ENCODE results near the gene SAMD13. TPM values are rescaled to one million over a fixed set of nuclear protein-coding genes. Genes with fewer than 3 reads are reported as not detected.

The SAMD13 gene
- total RNA-seq, 1 experiment from 2014 or later: 1.7 TPM

DNA sequence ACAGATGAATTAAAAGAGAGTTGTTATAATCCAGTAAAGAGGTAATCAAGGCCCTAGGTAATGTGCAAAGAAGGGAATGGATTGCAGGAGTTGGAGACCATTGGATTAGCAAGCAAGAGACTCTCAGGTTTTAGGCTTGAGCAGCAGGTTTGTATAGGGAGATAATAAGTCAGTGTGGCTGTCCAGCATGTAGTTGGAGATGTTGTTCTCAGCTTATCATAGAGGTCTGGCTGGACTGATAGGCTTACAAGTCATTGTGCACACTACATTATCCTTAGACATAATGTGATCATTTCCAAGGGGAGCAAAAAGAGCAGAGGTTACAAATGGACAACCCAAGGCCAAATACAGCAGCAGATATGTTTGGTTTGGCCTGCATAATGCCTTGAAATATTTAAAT is 45.9 kb upstream of the SAMD13 start:
- no peak for DNase-seq
- H3K4me3 Mint-ChIP-seq (ENCODE audit: low read depth, unreplicated experiment): no peak overlapping the region
- H3K27me3 Mint-ChIP-seq (ENCODE audit: unreplicated experiment): no peaks in the 10 kb centered on the region
- peaks cover 74% of the 10 kb centered on the region for H3K4me1 Mint-ChIP-seq (ENCODE audit: low read depth, unreplicated experiment)
- CTCF ChIA-PET: interaction anchor here (1.2 kb wide), 1 partner anchor 122 kb away, joined by 5 read pairs; no protein-coding TSS in a partner anchor
- TF ChIP-seq, protein P1, sequence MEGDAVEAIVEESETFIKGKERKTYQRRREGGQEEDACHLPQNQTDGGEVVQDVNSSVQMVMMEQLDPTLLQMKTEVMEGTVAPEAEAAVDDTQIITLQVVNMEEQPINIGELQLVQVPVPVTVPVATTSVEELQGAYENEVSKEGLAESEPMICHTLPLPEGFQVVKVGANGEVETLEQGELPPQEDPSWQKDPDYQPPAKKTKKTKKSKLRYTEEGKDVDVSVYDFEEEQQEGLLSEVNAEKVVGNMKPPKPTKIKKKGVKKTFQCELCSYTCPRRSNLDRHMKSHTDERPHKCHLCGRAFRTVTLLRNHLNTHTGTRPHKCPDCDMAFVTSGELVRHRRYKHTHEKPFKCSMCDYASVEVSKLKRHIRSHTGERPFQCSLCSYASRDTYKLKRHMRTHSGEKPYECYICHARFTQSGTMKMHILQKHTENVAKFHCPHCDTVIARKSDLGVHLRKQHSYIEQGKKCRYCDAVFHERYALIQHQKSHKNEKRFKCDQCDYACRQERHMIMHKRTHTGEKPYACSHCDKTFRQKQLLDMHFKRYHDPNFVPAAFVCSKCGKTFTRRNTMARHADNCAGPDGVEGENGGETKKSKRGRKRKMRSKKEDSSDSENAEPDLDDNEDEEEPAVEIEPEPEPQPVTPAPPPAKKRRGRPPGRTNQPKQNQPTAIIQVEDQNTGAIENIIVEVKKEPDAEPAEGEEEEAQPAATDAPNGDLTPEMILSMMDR (IDR thresholded peaks at IDR 0.05; ENCODE audit: unreplicated experiment): no peak
- no TSS peak for BruUV-seq (replicated peaks)
- peaks cover 9% of the 10 kb centered on the region for H3K9me3 Mint-ChIP-seq (ENCODE audit: low read depth, unreplicated experiment)
- intact Hi-C loops (cut with micrococcal nuclease; ENCODE audit: unreplicated experiment): loop anchor here (2.0 kb wide), 1 partner anchor 47 kb away; no protein-coding TSS in a partner anchor
- H3K36me3 Mint-ChIP-seq (ENCODE audit: insufficient read depth, unreplicated experiment): no peaks in the 10 kb centered on the region
- peak overlapping the region; percentile 70 for H3K27ac Mint-ChIP-seq (ENCODE audit: unreplicated experiment)

DNA sequence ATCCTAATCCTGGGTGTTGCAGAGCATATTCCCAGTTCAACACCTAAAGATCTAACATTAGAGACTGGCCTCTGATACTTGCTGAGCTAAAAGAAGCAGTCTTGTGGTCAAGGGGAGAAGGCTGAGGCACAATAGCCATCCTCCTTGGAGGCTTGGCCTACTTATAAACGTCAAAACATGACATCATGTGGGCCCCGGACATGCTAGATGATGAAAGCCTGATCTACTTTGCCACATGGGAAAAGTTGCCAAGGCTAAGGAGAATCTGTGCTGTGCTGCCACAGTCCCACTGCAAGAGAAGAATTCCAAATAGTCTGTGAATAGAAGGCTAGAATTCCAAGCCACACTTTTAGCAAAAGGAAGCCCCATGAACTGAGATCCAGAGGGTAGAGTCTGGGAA is 43.9 kb upstream of the SAMD13 start:
- TF ChIP-seq, protein P1 (IDR thresholded peaks at IDR 0.05; ENCODE audit: unreplicated experiment): no peak
- Mint-ChIP-seq H3K27me3 (ENCODE audit: unreplicated experiment) (no peaks in the 10 kb centered on the region), H3K27ac (ENCODE audit: unreplicated experiment) (no peak overlapping the region), H3K4me1 (ENCODE audit: low read depth, unreplicated experiment) (peaks cover 64% of the 10 kb centered on the region), H3K36me3 (ENCODE audit: insufficient read depth, unreplicated experiment) (no peaks in the 10 kb centered on the region), H3K4me3 (ENCODE audit: low read depth, unreplicated experiment) (no peak overlapping the region), H3K9me3 (ENCODE audit: low read depth, unreplicated experiment) (peaks cover 4% of the 10 kb centered on the region)
- no TSS peak for BruUV-seq (replicated peaks)
- DNase-seq: no peak
- intact Hi-C loops (cut with micrococcal nuclease; ENCODE audit: unreplicated experiment): no loop called here
- CTCF ChIA-PET: no interaction called here

DNA sequence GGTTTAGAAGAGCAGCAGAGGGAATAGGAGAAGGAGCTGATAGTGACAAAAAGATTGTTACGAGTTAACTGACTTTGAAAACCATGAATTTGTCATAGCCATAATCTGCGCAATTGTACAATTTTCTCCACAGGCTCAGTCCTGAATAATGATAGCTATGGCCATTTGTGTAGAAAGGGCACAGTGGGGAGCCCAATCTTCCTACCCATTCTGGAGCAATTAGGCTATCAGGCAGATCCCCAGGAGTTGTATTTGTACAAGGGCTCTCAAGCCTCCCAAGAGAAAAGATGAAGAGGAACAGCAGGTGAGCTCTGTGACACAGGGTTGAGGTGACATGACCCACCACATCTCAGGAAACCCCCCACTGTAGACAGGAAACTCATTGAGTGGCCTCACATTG is 42.1 kb upstream of the SAMD13 start:
- Mint-ChIP-seq H3K27me3 (ENCODE audit: unreplicated experiment) (no peaks in the 10 kb centered on the region), H3K4me3 (ENCODE audit: low read depth, unreplicated experiment) (no peak overlapping the region), H3K27ac (ENCODE audit: unreplicated experiment) (no peak overlapping the region), H3K36me3 (ENCODE audit: insufficient read depth, unreplicated experiment) (no peaks in the 10 kb centered on the region), H3K4me1 (ENCODE audit: low read depth, unreplicated experiment) (peaks cover 54% of the 10 kb centered on the region), H3K9me3 (ENCODE audit: low read depth, unreplicated experiment) (peaks cover 4% of the 10 kb centered on the region)
- no TSS peak for BruUV-seq (replicated peaks)
- TF ChIP-seq, protein P1 (IDR thresholded peaks at IDR 0.05; ENCODE audit: unreplicated experiment): no peak
- no peak for DNase-seq
- CTCF ChIA-PET: no interaction called here
- intact Hi-C loops (cut with micrococcal nuclease; ENCODE audit: unreplicated experiment): no loop called here

DNA sequence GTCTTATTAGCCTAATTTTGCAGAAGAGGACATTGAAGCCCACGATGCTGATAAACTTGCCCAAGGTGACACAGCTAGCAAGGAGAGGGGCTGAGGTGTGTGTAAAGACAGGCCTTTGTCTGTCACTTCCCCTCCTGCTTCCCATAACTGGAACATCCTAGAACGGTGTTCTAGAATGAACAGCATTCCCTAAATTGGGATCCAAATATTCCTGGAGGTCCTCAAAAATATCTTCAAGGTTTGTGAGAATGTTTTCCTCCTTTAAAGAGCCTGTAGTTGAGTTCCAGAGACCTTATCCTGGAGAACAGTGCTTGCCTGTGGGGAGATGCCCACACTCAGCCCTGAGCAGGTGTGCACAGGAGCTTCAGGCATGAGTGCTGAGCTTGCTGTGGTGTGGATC is 41.5 kb upstream of the SAMD13 start:
- DNase-seq: no peak
- intact Hi-C loops (cut with micrococcal nuclease; ENCODE audit: unreplicated experiment): no loop called here
- Mint-ChIP-seq H3K27ac (ENCODE audit: unreplicated experiment) (no peak overlapping the region), H3K9me3 (ENCODE audit: low read depth, unreplicated experiment) (peaks cover 4% of the 10 kb centered on the region), H3K27me3 (ENCODE audit: unreplicated experiment) (no peaks in the 10 kb centered on the region), H3K36me3 (ENCODE audit: insufficient read depth, unreplicated experiment) (no peaks in the 10 kb centered on the region), H3K4me3 (ENCODE audit: low read depth, unreplicated experiment) (no peak overlapping the region), H3K4me1 (ENCODE audit: low read depth, unreplicated experiment) (peaks cover 48% of the 10 kb centered on the region)
- no TSS peak for BruUV-seq (replicated peaks)
- CTCF ChIA-PET: no interaction called here
- TF ChIP-seq, protein P1 (IDR thresholded peaks at IDR 0.05; ENCODE audit: unreplicated experiment): no peak
